ENCODE data around the gene GAK. TPM values are rescaled to one million over a fixed set of nuclear protein-coding genes. Genes with fewer than 3 reads are reported as not detected.

GAK gene
- total RNA-seq, 1 donor from 2014 or later, result 138 TPM

- ATAC-seq (no peak), DNase-seq (no peak)
- Histone ChIP-seq H3K27me3 (no peaks in the 10 kb centered on the region), H3K4me3 (no peak overlapping the region), H3K36me3 (peaks cover 5% of the 10 kb centered on the region), H3K4me1 (peaks cover 14% of the 10 kb centered on the region), H3K27ac (no peak overlapping the region), H3K9me3 (no peaks in the 10 kb centered on the region)
- no peak for TF ChIP-seq CTCF (IDR thresholded peaks at IDR 0.05)
- intact Hi-C loops (cut with DNase I), result no loop called here
Measured at GRCh38 chr4:917992-918391, 14.1 kb downstream of the GAK start.

- no peak for ATAC-seq
Measured at GRCh38 chr4:917466-917865, 14.7 kb downstream of the GAK start.

GRCh38 chr4:915595-915994 lies 16.5 kb downstream of the GAK start:
- Histone ChIP-seq H3K27me3 (no peaks in the 10 kb centered on the region), H3K9me3 (no peaks in the 10 kb centered on the region), H3K4me1 (peaks cover 20% of the 10 kb centered on the region), H3K36me3 (peaks cover 29% of the 10 kb centered on the region), H3K4me3 (no peak overlapping the region), H3K27ac (no peak overlapping the region)
- no peak for DNase-seq
- intact Hi-C loops (cut with DNase I), result no loop called here
- peak; percentile 77 for ATAC-seq
- no peak for TF ChIP-seq CTCF (IDR thresholded peaks at IDR 0.05)

More at GRCh38 chr4:917466-917865, 14.7 kb downstream of the GAK start:
- Histone ChIP-seq H3K36me3 (peaks cover 10% of the 10 kb centered on the region), H3K4me3 (no peak overlapping the region), H3K4me1 (peaks cover 13% of the 10 kb centered on the region), H3K27me3 (no peaks in the 10 kb centered on the region), H3K9me3 (no peaks in the 10 kb centered on the region), H3K27ac (no peak overlapping the region)
- intact Hi-C loops (cut with DNase I), result no loop called here
- TF ChIP-seq CTCF (IDR thresholded peaks at IDR 0.05), result no peak
- peak; percentile 39 for DNase-seq

GRCh38 chr4:915041-915474 lies 17.1 kb downstream of the GAK start:
- Histone ChIP-seq H3K4me1 (peaks cover 20% of the 10 kb centered on the region), H3K36me3 (peaks cover 32% of the 10 kb centered on the region), H3K27ac (no peak overlapping the region), H3K27me3 (no peaks in the 10 kb centered on the region), H3K9me3 (no peaks in the 10 kb centered on the region), H3K4me3 (no peak overlapping the region)
- no peak for TF ChIP-seq CTCF (IDR thresholded peaks at IDR 0.05)
- intact Hi-C loops (cut with DNase I), result no loop called here
- ATAC-seq (peak; percentile 71), DNase-seq (peak; percentile 55)

- H3K9me3 ChIP-seq, result no peaks in the 10 kb centered on the region
- H3K4me1 ChIP-seq, result peaks cover 20% of the 10 kb centered on the region
- no peak for DNase-seq
- no peak overlapping the region for H3K4me3 ChIP-seq
- H3K27ac ChIP-seq, result no peak overlapping the region
- no peak for ATAC-seq
- TF ChIP-seq CTCF (IDR thresholded peaks at IDR 0.05), result no peak
- intact Hi-C loops (cut with DNase I), result no loop called here
- no peaks in the 10 kb centered on the region for H3K27me3 ChIP-seq
- H3K36me3 ChIP-seq, result peaks cover 34% of the 10 kb centered on the region
Measured at GRCh38 chr4:914531-914930, 17.6 kb downstream of the GAK start.

GRCh38 chr4:913280-913618 lies 18.9 kb downstream of the GAK start:
- peak; percentile 39 for DNase-seq
- Histone ChIP-seq H3K36me3 (peaks cover 38% of the 10 kb centered on the region), H3K4me3 (no peak overlapping the region), H3K27ac (no peak overlapping the region), H3K4me1 (peaks cover 20% of the 10 kb centered on the region), H3K27me3 (no peaks in the 10 kb centered on the region), H3K9me3 (no peaks in the 10 kb centered on the region)
- ATAC-seq, result no peak
- no peak for TF ChIP-seq CTCF (IDR thresholded peaks at IDR 0.05)
- intact Hi-C loops (cut with DNase I), result no loop called here

All from upper lobe of right lung (tissue), 1 donor.